NCI-H2029 (cell line): ENCODE results near the gene C4BPA.
A peak's percentile ranks its signal among the peaks of the same experiment; 100 is the strongest.

Source experiments
- DNase-seq: peaks from one replicate; lab custom pipeline; 2025; lab: John Stamatoyannopoulos, UW

The C4BPA gene

DNA sequence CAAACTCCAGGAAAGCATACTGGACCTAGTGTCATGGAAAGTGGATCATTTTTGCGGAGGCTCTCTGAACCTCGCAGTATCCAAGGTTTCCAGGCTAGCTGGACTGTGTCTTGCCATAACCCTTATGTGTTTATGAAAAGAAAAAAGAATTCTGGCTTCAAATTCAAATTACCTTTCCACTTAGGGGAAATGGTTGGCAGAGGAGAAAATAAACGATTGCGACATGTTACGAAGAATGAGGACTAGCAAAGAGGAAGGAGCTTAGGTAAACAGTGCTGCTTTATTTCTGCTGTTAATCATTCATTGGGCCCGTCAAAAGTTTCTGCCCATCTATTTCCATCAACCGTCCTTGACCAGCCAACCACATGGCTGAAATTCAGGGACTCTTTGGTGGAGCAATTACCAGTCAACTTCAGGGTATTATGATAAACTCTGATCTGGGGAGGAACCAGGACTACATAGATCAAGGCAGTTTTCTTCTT, at the start of gene C4BPA:
TSS of gene C4BPA (plus strand) at position 342 of the 482 bp plus-strand sequence. CDS start 8,793 bp downstream, outside the sequence.
- DNase-seq: no peak

DNA sequence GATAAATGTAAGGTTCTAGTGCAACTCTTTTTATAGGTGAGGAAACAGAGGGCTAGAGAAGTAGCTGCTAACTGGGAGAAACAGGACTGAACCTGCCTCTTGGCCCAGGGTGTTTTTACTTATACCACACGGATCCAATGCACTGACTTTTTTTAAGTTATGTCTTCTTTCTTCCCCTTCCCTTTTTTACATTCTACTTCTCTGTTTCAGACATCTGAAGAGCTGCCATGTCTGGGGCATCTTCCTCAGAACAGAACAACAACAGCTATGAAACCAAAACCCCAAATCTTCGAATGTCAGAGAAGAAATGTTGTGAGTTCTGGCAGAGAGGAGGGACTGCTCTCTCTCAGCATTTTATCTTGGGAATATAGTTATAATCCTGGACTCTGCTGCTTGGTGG, 49.5 kb upstream of the C4BPA start:
- no peak for DNase-seq

DNA sequence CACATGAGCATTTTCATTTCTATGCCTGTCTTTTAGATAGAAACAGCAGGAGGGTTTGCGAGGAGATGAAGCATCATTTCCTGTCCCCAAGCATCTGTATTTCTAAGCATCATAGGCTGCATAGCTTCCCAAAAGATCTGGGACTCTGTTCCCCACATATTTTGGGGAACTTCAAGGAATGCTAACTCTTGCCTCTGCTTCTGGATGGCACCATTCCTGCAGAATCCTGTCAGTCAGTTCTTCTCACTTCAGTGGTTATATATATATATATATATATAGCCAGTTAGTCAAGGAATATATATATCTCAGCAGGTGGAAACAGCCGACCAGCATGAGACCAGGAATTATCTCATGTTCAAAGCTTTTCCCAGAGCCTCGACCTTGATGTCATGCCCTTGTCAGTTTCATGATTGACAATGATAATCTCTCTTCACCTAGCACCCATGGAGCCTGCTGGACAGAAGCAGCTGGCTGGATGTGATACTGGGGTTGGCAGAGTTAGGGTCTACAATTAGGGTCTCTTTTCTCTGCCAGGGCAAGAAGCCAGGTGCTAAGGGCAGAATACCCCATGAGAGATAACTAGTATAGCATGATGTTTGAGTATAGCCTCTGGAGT, 48.5 kb upstream of the C4BPA start:
- no peak for DNase-seq

DNA sequence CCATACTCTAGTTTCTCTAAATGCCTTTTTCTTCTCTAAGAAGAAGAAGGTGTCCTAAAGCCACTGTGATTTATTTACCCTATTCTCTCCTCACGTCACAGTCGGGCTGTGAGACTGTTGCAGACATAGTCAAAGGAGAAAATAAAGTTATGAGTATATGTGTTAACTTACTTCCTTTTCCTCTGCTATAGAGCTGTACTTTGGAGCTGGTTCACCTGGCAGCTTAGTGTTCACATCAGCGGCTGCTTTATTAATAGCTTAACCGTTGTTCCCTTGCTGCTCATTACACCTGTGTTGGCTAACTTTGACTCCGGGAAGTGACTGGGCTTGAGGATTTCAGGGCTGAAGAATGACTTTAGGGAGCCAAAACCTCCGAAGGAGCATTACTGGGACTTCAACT, 47.4 kb upstream of the C4BPA start:
- no peak for DNase-seq

DNA sequence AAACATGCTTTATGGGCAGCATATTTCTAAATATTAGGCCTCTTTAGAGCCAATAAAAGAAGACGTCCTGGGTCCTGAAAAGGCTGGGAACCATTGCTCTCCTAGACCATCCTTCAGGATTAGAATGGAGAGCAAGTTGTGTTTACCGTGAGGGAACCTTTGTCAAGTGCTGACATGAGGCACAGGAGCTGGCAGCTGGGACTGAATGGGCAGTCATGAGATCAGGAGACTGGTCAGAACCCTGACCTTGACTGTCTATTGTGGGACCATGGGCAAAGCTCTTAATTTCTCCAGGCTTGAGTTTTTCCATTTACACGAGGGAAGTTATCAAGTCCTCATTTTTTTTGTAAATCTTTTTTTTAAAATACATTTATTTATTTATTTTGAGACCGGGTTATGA, 45.8 kb upstream of the C4BPA start:
- no peak for DNase-seq

DNA sequence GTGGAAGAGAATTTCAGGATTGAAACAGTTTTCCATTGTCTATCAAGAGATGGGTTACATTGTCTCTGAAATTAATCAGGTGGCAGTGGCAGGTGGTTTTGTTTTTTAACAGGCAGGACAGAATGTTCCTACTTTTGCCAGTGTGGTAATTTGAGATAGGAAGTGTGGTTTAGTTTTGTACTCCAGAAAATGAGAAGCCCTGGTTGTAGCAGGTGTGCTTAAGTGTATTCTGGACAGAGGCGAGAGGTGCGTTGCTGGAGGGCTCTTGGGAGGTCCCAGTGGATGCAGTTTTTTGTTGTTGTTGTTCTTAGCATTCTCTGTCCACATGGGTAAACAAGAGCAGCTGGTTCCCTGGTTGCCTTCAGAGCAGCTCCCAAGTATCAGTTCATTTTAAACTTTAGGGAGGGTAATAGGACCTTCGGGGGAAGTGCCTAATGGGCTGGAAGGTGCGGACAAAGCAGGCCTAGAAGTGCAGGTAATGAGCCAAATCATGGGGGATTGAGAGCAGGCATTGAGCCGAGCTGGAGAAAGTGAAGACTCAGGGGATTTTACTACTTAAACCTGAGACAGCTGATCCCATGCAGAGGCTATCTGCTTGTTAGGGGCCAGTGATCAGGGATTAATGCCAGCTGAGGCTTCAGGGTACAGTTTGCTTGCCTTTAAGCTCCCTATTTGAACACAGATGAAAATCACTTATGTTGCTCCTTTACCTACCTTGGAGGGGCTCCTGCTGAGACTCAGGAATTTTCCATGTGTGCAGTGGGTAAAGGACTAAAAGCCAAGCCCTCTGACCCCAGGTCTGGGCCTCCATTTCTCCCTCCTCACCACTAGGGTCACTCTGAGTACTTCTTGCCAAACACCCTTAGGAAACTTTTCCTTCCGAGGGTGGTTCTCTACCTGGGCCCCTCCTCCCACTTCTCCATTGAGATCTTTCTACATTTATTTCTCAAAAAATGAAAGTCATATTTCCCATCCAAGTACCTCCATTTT, 44.9 kb upstream of the C4BPA start:
- peak; percentile 36 for DNase-seq

DNA sequence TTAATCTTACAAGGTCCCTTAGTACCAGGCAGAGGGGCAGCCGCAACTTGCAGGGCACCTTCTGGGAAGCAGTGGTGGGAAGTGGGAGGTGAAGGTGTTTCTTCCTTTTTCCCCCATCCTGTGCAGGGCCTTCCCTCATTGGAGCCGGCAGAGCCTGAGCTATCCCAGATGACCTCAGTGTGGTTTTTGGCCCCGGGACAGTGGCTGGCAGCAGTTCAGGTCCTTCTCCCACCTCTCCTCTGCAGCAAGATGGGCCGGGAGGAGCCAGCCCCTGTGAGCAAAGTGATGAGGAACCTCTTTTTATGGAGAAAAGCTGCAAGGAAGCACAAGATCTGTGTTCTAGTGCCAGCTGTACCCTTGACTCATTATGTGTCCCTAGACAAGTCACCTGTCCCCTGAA, 44.2 kb upstream of the C4BPA start:
- DNase-seq: no peak

DNA sequence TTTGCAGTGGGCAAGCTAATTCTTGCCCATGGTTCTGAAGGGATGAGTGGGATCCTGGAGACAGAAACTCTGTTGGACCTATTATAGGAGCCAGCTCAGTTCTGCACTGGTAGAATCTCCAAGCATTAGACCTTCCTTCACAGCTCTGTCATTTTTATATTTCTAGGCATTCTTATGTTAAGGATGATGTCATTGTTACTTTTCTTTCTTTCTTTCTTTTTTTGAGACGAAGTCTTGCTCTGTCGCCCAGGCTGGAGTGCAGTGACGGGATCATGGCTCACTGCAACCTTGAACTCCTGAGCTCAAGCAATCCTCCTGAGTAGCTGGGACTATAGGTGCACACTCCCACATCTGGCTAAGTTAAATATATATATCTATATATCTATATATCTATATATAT, 43.4 kb upstream of the C4BPA start:
- no peak for DNase-seq

DNA sequence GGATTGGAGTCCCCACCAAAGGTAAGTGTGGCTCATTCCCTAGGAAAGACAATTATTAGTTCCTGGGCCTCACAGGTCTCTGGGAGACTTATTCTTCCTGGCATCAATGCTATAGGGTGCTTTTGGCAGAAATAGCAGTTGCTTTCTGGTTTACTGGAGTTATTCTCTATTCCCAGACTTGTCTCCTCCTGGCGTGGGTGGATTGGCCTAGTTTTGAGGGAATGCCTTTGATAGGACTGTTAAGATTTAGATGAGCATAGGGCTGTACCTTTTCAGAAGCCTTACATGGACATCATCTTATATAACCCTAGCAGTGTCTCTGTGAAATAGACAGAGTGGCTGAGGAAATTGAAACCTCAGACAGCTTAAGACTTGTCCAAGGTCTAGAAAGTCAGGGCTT, 42.0 kb upstream of the C4BPA start:
- no peak for DNase-seq

DNA sequence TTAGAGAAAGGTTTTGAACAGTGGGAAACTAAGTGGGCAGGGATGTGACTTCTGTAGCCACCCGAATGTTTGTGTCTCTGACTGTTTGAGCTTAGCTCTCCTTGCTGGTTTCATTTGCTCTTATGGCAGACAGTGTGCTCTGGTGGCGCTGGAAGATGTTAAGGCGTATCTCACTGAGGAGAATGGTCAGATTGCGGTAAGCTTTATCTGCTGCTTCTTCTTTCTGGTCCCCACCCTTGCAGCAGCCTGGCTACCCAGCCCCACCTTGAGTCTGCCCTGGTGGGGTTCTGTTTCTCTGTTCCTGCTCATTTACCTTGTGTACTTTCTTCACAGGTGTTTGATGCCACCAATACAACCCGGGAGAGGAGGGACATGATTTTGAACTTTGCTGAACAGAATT, 41.0 kb upstream of the C4BPA start:
- no peak for DNase-seq

DNA sequence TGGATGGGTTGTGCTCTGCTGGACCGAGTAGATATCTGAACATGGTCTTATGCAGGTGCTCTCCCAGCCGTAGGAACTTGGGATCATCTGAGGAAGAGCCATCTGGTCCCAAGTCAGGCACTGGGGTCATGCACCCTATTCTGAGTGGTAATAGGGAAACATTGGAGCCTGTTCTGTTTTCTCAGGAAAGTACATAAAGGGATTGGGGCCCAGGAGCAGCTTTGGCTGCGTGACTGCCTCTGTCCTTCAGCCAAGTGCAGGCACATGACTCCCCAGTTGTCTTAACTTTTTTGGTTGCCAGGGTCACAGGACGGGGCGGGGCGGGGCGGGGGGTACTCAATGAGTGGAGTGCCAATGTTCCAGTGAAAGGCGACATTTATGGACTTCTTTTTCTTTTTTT, 39.5 kb upstream of the C4BPA start:
- DNase-seq: no peak

DNA sequence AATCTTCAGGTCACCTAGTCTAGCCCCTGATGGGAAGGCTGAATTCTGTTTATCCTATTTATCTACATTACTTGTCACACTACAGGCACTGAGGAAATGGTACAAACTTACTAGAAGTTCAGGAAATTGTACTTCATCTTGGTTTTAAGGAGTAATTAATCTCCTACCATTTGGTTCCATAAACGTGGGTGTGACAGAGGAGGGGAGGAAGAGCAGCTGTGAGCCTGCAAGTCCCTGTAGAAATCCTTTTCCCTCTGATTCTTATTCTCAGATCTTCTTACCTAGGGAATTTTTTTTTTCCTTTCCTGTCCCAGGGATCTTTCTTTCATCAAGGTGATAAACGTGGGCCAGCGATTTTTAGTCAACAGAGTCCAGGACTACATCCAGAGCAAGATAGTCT, 36.8 kb upstream of the C4BPA start:
- DNase-seq: no peak

DNA sequence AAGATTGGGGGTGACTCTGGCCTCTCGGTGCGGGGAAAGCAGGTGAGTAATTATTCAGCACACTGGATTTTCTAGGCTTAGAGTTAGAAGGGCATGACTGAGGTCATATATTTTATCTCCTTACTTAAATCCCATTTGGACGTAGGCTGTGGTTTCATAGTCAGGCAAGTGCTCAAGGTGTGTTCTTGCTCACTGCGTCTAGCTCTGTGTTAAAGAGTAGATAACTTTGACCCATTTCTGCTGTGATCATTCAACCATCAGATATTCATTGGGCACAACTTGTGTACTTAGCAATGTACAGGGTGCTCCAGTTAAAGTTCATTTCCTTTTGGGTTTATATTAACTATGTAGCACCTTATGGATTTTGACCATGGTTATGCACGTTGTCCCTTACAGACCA, 36.4 kb upstream of the C4BPA start:
- no peak for DNase-seq

DNA sequence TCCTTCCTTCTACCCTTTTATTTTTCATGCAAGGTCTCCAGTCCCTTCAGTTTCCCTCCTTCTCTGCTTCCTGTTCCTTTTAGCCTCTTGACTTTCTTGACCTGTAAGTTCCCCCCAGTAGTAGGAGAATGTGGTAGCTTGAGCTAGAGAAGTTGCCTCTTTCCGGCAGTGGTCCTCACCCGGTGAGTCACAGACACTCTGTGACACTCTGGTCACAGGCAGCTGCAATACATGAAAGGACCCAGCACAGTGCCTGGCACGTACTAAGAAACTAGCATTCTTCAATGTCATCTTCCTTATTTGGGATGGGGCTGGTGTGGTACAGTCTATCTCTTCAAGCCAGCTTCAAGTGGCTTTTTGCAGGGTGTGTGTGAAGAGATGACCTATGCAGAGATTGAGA, 35.0 kb upstream of the C4BPA start:
- DNase-seq: no peak

DNA sequence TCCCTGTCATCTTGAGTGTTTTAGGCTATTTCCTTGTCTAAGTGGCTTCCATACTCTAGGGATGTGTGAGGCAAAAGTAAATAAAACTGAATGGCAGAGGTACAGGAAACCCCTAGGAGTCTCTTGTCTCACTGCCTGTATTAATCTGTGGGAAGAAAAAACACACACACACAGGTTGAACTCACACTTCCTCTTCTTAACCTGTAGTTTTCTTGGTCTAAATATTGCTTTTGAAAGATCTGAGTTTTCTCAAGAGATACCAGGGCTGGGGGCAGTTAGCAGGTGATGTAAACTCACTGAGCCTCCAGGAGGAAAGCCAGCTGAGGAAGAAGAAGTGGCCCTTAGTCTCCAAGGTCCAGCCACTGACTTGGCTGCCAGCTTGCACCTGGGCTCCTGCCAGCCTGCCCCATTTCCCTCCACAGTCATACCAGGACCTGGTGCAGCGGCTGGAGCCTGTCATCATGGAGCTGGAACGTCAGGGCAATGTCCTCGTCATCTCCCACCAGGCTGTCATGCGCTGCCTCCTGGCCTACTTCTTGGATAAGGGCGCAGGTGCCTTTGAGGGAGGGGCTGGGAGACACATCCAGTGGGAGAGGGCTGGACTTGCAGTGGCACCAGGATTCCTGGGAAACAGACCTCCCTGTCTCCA, 34.1 kb upstream of the C4BPA start:
- no peak for DNase-seq

DNA sequence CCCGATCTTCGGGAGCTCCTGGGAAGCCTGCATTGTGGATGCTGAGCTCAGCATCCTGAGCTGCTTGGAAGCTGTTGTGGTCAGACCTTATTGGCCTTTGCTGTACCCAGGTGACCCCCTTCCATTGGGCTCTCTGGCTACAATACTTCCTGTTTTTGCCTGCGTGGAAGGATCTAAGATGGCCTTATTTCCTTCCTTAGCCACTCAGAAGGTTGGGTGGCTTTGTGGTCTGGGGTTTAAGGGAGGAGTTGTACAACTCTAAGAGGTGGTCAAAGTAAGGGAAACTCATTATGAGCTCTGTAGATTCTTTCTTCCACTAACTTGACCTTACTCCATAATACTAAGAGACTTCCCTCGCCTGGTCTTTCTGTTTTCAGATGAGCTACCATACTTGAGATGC, 33.2 kb upstream of the C4BPA start:
- no peak for DNase-seq

DNA sequence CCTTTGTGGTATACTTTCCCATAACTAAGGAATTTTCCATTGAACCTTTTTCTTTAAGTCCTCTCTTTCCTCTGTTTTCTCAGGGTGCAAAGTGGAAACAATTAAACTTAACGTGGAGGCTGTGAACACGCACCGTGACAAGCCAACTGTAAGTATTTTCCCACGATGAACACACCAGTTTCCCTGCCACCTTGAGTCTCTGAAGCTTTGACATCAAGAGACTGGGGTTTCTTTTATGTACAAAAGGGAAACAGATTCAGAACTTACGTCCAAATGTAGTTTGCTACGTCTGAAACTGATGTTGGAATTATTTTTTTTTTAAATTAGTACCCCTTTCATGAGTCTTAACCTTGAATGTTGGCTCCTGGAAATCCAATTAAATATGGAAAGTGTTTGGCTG, 32.6 kb upstream of the C4BPA start:
- no peak for DNase-seq

DNA sequence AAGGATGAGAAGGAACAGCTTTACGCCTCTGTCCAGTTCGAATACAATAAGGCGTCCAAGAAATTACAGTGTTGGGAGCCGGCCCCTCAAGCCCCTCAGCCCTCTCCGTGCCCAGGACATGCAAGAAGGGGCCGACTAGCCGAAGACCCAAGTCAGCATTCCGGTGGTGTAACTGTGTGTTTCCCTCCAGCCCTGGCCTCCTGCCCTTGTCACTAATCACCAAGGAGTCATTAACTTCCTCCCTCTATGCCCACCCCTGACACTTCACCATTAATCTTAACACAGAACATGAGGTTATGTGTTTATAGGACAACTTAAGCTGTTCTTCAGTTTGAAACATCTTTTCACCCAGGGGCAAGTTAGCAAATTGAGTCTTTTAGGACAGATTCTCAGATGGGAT, 31.8 kb upstream of the C4BPA start:
- DNase-seq: no peak

DNA sequence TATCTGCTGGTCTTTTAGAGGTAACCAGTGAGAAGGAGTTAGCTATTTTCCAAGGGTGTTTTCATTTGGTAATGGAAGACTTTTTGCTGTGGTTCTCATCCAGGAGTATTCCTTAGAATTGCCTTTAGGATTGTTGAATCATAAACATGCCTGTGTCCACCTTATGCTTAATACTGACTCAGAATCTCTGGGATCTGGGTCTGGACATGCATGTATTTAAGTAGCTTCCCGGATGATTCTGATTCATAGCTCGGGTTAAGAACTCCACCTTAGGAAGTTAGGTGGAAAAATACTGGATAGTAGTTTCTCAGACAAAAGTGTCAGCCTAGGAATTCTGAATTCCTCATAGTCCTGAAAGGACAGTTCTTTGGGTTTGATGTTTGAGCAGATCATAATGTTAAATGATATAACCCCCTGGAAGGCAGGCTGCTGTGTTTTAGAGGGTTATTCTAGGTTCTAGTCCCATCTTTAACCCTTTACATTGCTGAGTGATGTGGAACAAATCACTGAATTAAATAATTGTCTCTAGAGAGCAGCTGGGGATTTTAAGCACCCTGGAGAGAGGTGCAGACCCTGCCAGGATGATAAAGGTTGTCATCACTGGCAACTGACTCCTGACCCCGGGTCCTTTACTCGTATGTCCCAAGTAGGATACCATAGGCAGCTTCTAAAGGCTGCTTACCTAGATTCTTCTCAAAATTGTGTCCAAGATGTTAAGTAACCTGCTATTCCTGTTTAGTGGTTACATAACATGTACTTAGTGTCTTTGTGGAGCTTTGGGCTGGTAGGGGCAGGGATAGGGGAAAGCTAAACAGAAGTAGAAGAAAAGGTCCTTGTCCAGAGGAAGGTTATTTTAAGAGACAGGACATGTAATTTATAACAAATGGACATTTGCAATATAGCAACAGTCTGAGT, 29.9 kb upstream of the C4BPA start:
- no peak for DNase-seq

DNA sequence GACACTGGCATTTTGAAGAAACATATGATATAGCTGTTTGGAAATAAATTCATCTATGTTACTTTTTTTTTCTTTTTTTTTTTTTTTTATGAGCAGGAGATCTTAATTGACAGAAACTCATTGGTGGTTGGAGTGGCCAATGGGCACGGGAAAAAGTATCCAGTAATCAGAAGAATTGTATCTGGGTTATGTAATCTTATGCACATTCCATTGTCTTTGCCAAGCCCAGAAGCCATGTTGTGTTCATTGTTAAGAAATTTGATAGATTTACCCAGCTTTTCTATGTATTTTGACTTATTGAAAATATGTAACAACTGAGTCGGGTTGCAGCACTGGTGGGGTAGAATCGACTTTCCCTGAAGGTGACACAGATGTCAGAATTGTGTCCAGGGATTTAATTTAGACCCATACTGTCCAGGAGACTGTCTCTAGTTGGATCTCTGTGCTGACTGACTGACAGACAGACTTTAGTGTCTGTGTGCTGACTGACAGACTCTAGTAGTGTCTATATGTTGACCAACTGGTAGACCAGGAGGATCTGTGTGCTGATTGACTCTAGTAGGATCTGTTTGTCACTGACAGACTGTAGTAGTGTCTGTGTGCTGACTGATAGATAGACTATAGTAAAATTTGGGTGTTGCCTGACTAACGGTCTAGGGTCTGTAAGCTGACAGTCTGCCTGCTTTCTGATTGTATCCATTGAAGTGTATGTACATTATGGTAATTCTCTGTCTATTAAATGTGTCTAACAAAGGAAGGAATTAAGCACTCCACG, 27.7 kb upstream of the C4BPA start:
- no peak for DNase-seq

DNA sequence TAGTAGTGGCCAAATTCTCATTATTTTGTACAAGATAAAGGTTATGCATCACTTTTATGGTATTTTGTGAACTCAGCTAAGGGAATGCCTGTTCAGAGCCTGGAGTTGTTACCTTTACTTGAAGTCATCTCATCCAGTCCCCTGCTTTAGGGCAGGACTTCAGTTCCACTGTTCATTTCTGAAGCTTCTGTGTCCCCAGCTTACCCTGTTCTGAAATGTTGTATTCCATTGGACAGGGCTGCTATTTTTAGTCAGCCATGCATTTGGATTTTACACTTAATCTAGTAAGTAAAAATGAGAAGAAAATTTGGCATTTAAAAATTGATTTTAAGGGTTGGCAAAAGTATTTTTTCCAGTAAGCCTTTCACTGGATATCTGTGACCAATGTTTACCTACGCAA, 27.0 kb upstream of the C4BPA start:
- no peak for DNase-seq
